ENCODE results near the gene TANGO2.

The TANGO2 gene

DNA sequence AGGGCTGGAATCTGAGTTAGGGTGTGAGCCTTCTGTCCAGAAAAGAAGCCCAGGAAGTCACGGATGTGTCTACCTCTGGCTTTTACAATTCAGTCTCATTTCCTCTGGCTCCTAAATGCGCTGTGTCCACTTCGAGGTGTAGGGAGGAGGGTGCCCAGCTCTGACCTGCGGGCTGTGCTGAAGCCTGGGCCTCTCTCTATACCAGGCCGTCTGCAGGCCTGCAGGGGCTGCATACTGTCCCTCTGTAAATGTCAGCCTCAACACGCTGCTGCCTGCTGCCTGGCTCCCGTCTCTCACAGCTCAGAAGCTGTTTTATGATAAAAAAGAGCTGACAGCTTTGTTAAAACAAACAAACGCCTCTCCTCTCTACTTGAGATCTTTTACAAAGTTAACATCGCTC is 18.8 kb upstream of the TANGO2 start:
- in situ Hi-C loops (cut with HindIII; ENCODE audit: low pct_ligation_motif_present, low sequenced_read_pairs), result no loop called here
- Histone ChIP-seq H3K27ac (no peak overlapping the region), H3K36me3 (replicated peaks) (no peaks in the 10 kb centered on the region), H3K4me3 (ENCODE audit: low read depth, low read length) (no peak overlapping the region), H3K27me3 (replicated peaks) (peaks cover 2% of the 10 kb centered on the region)
- TF ChIP-seq, protein P1, sequence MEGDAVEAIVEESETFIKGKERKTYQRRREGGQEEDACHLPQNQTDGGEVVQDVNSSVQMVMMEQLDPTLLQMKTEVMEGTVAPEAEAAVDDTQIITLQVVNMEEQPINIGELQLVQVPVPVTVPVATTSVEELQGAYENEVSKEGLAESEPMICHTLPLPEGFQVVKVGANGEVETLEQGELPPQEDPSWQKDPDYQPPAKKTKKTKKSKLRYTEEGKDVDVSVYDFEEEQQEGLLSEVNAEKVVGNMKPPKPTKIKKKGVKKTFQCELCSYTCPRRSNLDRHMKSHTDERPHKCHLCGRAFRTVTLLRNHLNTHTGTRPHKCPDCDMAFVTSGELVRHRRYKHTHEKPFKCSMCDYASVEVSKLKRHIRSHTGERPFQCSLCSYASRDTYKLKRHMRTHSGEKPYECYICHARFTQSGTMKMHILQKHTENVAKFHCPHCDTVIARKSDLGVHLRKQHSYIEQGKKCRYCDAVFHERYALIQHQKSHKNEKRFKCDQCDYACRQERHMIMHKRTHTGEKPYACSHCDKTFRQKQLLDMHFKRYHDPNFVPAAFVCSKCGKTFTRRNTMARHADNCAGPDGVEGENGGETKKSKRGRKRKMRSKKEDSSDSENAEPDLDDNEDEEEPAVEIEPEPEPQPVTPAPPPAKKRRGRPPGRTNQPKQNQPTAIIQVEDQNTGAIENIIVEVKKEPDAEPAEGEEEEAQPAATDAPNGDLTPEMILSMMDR (IDR thresholded peaks at IDR 0.05; ENCODE audit: low read depth, low read length, missing control alignments), result no peak
- DNase-seq, result no peak

DNA sequence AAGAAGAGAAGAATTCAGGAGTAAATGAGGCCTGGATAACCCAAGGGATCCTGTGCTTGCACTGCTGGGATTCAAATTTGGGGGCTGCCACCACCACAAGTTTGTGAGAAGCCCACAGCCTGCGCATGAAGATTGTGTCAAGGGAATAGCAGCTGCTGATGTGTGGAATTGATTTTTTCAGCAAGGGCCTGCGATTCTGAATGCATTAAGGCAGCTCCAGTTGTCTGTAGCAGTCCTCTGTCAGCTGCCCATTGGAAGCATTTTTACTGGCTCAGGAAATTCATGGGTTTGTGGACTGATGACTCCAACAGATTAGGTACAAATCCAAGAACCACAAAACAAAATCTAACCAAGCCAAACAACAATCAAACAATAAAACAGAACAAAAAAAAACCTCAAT is 18.3 kb upstream of the TANGO2 start:
- Histone ChIP-seq H3K27me3 (replicated peaks) (no peaks in the 10 kb centered on the region), H3K27ac (no peak overlapping the region), H3K36me3 (replicated peaks) (no peaks in the 10 kb centered on the region), H3K4me3 (ENCODE audit: low read depth, low read length) (no peak overlapping the region)
- in situ Hi-C loops (cut with HindIII; ENCODE audit: low pct_ligation_motif_present, low sequenced_read_pairs), result no loop called here
- TF ChIP-seq, protein P1 (IDR thresholded peaks at IDR 0.05; ENCODE audit: low read depth, low read length, missing control alignments), result no peak
- no peak for DNase-seq

- H3K36me3 ChIP-seq (replicated peaks), result no peaks in the 10 kb centered on the region
- H3K27ac ChIP-seq, result no peak overlapping the region
- H3K27me3 ChIP-seq (replicated peaks), result no peaks in the 10 kb centered on the region
- in situ Hi-C loops (cut with HindIII; ENCODE audit: low pct_ligation_motif_present, low sequenced_read_pairs), result no loop called here
- TF ChIP-seq, protein P1 (IDR thresholded peaks at IDR 0.05; ENCODE audit: low read depth, low read length, missing control alignments), result no peak
- no peak for DNase-seq
- no peak overlapping the region for H3K4me3 ChIP-seq (ENCODE audit: low read depth, low read length)
Measured at GRCh38 chr22:20003304-20003703, 17.6 kb upstream of the TANGO2 start.

DNA sequence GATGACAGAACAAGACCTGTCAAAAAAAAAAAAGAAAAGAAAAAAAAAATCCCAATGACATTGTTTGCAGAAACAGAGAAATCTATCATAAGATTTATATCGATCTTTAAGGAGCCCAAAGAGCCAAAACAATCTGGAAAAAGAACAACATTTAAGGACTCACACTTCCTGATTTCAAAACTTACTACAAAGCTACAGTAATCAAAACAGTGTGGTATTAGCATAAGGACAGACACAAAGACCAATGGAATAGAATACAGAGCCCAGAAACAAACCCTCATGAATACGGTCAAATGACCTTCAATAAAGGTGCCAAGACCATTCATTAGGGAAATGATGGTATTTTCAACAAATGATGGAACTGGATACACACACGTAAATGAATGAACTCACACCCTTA is 16.4 kb upstream of the TANGO2 start:
- H3K27me3 ChIP-seq (replicated peaks), result no peaks in the 10 kb centered on the region
- in situ Hi-C loops (cut with HindIII; ENCODE audit: low pct_ligation_motif_present, low sequenced_read_pairs), result no loop called here
- TF ChIP-seq, protein P1 (IDR thresholded peaks at IDR 0.05; ENCODE audit: low read depth, low read length, missing control alignments), result no peak

GRCh38 chr22:20008221-20008995 is 12.5 kb upstream of the TANGO2 start:
- H3K27ac ChIP-seq, result no peak overlapping the region
- in situ Hi-C loops (cut with HindIII; ENCODE audit: low pct_ligation_motif_present, low sequenced_read_pairs), result no loop called here
- H3K36me3 ChIP-seq (replicated peaks), result no peaks in the 10 kb centered on the region
- no peak for DNase-seq
- H3K27me3 ChIP-seq (replicated peaks), result no peaks in the 10 kb centered on the region
- no peak overlapping the region for H3K4me3 ChIP-seq (ENCODE audit: low read depth, low read length)
- TF ChIP-seq, protein P1 (IDR thresholded peaks at IDR 0.05; ENCODE audit: low read depth, low read length, missing control alignments), result no peak

More for the DNA sequence above, 16.4 kb upstream of the TANGO2 start:
- Histone ChIP-seq H3K4me3 (ENCODE audit: low read depth, low read length) (no peak overlapping the region), H3K27ac (no peak overlapping the region), H3K36me3 (replicated peaks) (no peaks in the 10 kb centered on the region)
- no peak for DNase-seq

All from brain microvascular endothelial cell (primary cell).